Suprapubic skin (tissue), 4 donors: Measurements from ENCODE around the gene CRNKL1. TPM values are rescaled to one million over a fixed set of nuclear protein-coding genes. Genes with fewer than 3 reads are reported as not detected.

Source experiments
- DNase-seq, 2 donors: peaks; one replicate each; pipeline ENCODE4 v3.0.0-alpha.2; 2019; ENCODE audit warnings: low spot score in 2 of 2
- H3K27ac ChIP-seq: fragments of 200-600 bp; sonication (generic); one replicate; pipeline ENCODE4 v1.5.1; 2019
- H3K27me3 ChIP-seq: fragments of 200-600 bp; sonication (generic); one replicate; pipeline ENCODE4 v1.5.1; 2019
- H3K36me3 ChIP-seq: fragments of 200-600 bp; sonication (generic); one replicate; pipeline ENCODE4 v1.5.1; 2019
- H3K4me1 ChIP-seq: fragments of 200-600 bp; sonication (generic); one replicate; pipeline ENCODE4 v1.5.1; 2019
- H3K4me3 ChIP-seq: fragments of 200-600 bp; sonication (generic); one replicate; pipeline ENCODE4 v1.5.1; 2019; ENCODE audit warnings: mild to moderate bottlenecking
- H3K9me3 ChIP-seq: fragments of 200-600 bp; sonication (generic); one replicate; pipeline ENCODE4 v1.5.1; 2019
- EP300 ChIP-seq: sonication (generic); formaldehyde crosslinking; IDR thresholded peaks from one replicate; pipeline ENCODE4 v1.6.1; 2017; ENCODE audit warnings: antibody characterized with exemption
- POLR2A ChIP-seq, 2 donors: fragments of 450-650 bp; IDR thresholded peaks; one replicate each; pipeline ENCODE4 v1.6.1; 2017; ENCODE audit warnings: antibody characterized with exemption in 2 of 2, mild to moderate bottlenecking in 2 of 2, moderate library complexity in 2 of 2
- POLR2AphosphoS5 ChIP-seq, 3 donors: sonication (generic); formaldehyde crosslinking; IDR thresholded peaks; one replicate each; pipeline ENCODE4 v1.6.1; 2017; ENCODE audit warnings: antibody characterized with exemption in 3 of 3
- WGBS: methylation state at CpG from one replicate; pipeline ENCODE4 v1.1.5; 2018; 5-methylcytosine and 5-hydroxymethylcytosine counted together
- total RNA-seq, 4 donors: library from RNA; depleted of rRNA; stranded (reverse); fragments of >200 nt; gene quantifications; one replicate each; pipeline ENCODE4 v1.1.0, GENCODE V29; 2016
- TF ChIP-seq, protein P1 (sequence below), 2 donors: fragments of 200-600 bp in 1 of 2; fragments of 450-650 bp in 1 of 2; sonication (generic) in 1 of 2; IDR thresholded peaks; one replicate each; pipeline ENCODE4 v1.5.1; 2016 to 2019; ENCODE audit warnings: antibody characterized with exemption in 2 of 2, mild to moderate bottlenecking in 1 of 2, moderate library complexity in 1 of 2

CRNKL1 gene
- 10 to 100 TPM; 13.6 to 19.4 (median 16.7) TPM for total RNA-seq

GRCh38 chr20:20052074-20052970, at the start of gene CRNKL1, which contains the start of gene CFAP61:
Gene CRNKL1 (minus strand): TSS chr20:20052466. CDS start chr20:20052342, 124 bp downstream.
Gene CFAP61 (plus strand): TSS chr20:20052532. CDS start chr20:20056654, 4,122 bp downstream.
- peak within 1 kb of the TSS; percentile 82 for H3K4me3 ChIP-seq
- DNase-seq, result peak; percentile 98
- H3K27ac ChIP-seq, result peak within 1 kb of the TSS; percentile 79
- peaks cover 30% of the 10 kb centered on the region for H3K36me3 ChIP-seq
- H3K9me3 ChIP-seq, result no peaks in the 10 kb centered on the region
- TF ChIP-seq POLR2AphosphoS5 (IDR thresholded peaks at IDR 0.05) (peak in 2 of 3 donors; percentile 60 to 86), POLR2A (IDR thresholded peaks at IDR 0.05) (no peak)
- WGBS, result under 1% methylated on average over 31 of the region's 67 CpGs
- H3K4me1 ChIP-seq, result peaks cover 17% of the 10 kb centered on the region
- peaks cover 5% of the 10 kb centered on the region for H3K27me3 ChIP-seq

DNA sequence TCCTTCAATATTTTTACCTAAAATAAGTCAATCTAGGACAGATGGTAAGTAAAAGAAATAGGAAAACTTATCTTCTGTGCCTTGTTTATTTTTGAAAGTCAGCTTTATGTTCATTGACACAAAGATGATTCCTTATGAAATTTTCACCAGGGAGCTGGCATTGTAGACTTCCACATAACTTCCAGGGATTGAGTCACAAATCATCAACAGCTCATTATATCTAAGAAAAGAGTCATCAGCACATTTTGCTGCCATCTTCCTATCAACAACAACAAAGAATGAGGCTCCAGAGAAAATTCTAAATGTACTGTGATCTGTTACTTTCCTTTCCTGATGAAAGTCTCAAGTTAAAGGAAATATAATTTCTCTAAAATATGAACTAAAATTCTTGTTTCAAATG, 48.6 kb upstream of the CRNKL1 start:
- no peaks in the 10 kb centered on the region for H3K27me3 ChIP-seq
- no peaks in the 10 kb centered on the region for H3K9me3 ChIP-seq
- H3K36me3 ChIP-seq, result no peaks in the 10 kb centered on the region
- no peak overlapping the region for H3K4me3 ChIP-seq
- H3K27ac ChIP-seq, result no peak overlapping the region
- H3K4me1 ChIP-seq, result no peaks in the 10 kb centered on the region
- TF ChIP-seq, protein P1, sequence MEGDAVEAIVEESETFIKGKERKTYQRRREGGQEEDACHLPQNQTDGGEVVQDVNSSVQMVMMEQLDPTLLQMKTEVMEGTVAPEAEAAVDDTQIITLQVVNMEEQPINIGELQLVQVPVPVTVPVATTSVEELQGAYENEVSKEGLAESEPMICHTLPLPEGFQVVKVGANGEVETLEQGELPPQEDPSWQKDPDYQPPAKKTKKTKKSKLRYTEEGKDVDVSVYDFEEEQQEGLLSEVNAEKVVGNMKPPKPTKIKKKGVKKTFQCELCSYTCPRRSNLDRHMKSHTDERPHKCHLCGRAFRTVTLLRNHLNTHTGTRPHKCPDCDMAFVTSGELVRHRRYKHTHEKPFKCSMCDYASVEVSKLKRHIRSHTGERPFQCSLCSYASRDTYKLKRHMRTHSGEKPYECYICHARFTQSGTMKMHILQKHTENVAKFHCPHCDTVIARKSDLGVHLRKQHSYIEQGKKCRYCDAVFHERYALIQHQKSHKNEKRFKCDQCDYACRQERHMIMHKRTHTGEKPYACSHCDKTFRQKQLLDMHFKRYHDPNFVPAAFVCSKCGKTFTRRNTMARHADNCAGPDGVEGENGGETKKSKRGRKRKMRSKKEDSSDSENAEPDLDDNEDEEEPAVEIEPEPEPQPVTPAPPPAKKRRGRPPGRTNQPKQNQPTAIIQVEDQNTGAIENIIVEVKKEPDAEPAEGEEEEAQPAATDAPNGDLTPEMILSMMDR (IDR thresholded peaks at IDR 0.05), result no peak
- TF ChIP-seq POLR2A (IDR thresholded peaks at IDR 0.05) (no peak), POLR2AphosphoS5 (IDR thresholded peaks at IDR 0.05) (no peak), EP300 (no peak)
- no peak for DNase-seq

- peak in 1 of 2 donors; percentile 74 for DNase-seq
- no peaks in the 10 kb centered on the region for H3K9me3 ChIP-seq
- no peaks in the 10 kb centered on the region for H3K27me3 ChIP-seq
- H3K4me3 ChIP-seq, result no peak overlapping the region
- WGBS, result 73% methylated on average over 11 of the region's 11 CpGs
- peaks cover 5% of the 10 kb centered on the region for H3K4me1 ChIP-seq
- H3K36me3 ChIP-seq, result no peaks in the 10 kb centered on the region
- TF ChIP-seq EP300, result no peak
- no peak overlapping the region for H3K27ac ChIP-seq
Observed at GRCh38 chr20:20096421-20096820, 44.2 kb upstream of the CRNKL1 start.

GRCh38 chr20:20095114-20095872, 43.0 kb upstream of the CRNKL1 start:
- Histone ChIP-seq H3K4me1 (peaks cover 5% of the 10 kb centered on the region), H3K36me3 (no peaks in the 10 kb centered on the region), H3K4me3 (no peak overlapping the region), H3K27ac (peak overlapping the region; percentile 4), H3K9me3 (no peaks in the 10 kb centered on the region), H3K27me3 (no peaks in the 10 kb centered on the region)
- DNase-seq, result no peak
- TF ChIP-seq POLR2A (IDR thresholded peaks at IDR 0.05) (no peak), EP300 (no peak), POLR2AphosphoS5 (IDR thresholded peaks at IDR 0.05) (no peak)
- TF ChIP-seq, protein P1 (IDR thresholded peaks at IDR 0.05), result no peak
- 86% methylated on average over 10 of the region's 10 CpGs for WGBS

- DNase-seq, result no peak
- Histone ChIP-seq H3K4me1 (peaks cover 5% of the 10 kb centered on the region), H3K36me3 (no peaks in the 10 kb centered on the region), H3K27ac (no peak overlapping the region), H3K4me3 (no peak overlapping the region), H3K9me3 (no peaks in the 10 kb centered on the region), H3K27me3 (no peaks in the 10 kb centered on the region)
- WGBS, result 90% methylated on average over 6 of the region's 6 CpGs
- TF ChIP-seq, protein P1 (IDR thresholded peaks at IDR 0.05), result no peak
- no peak for TF ChIP-seq EP300
- no peak for TF ChIP-seq POLR2AphosphoS5 (IDR thresholded peaks at IDR 0.05)
- no peak for TF ChIP-seq POLR2A (IDR thresholded peaks at IDR 0.05)
Observed at GRCh38 chr20:20094410-20094809, 42.1 kb upstream of the CRNKL1 start.

DNA sequence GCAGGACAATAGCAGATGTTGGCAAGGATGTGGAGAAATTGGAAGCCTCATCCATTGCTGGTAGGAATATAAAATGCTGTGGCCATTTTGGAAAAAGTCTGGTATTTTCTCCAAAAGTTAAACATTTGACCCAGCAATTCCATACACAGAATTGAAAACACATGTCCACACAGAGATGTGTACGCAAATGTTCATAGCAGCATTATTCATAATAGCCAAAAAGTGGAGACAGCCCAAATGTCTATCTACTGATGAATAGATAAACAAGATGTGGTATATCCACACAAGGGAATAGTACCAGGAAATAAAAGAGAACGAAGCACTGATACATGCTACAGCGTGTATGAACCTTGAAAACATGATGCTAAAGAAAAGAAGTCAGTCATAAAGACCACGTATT, 40.6 kb upstream of the CRNKL1 start:
- WGBS, result 62% methylated on average over 4 of the region's 4 CpGs
- DNase-seq, result no peak
- peaks cover 9% of the 10 kb centered on the region for H3K4me1 ChIP-seq

More for the DNA sequence above, 40.6 kb upstream of the CRNKL1 start:
- Histone ChIP-seq H3K27ac (no peak overlapping the region), H3K4me3 (no peak overlapping the region), H3K36me3 (no peaks in the 10 kb centered on the region), H3K9me3 (no peaks in the 10 kb centered on the region), H3K27me3 (no peaks in the 10 kb centered on the region)
- TF ChIP-seq, protein P1 (IDR thresholded peaks at IDR 0.05), result no peak
- TF ChIP-seq POLR2AphosphoS5 (IDR thresholded peaks at IDR 0.05) (no peak), EP300 (no peak), POLR2A (IDR thresholded peaks at IDR 0.05) (no peak)
